GM12875 (cell line): Measurements from ENCODE around the gene GPR18.

ENCODE experiments used
- H3K4me3 ChIP-seq: one replicate; pipeline ENCODE4 v1.5.1; 2011; ENCODE audit warnings: low read depth, low read length, control low read depth
- CTCF ChIP-seq: IDR thresholded peaks from 2 replicates; pipeline ENCODE4 v1.5.1; 2011; ENCODE audit warnings: low read depth, mild to moderate bottlenecking, control low read depth, inconsistent platforms, low read length, moderate library complexity, borderline replicate concordance; ENCODE audit not compliant: insufficient read depth

GPR18 gene

GRCh38 chr13:99290894-99291293 is 32.7 kb upstream of the GPR18 start:
- no peak overlapping the region for H3K4me3 ChIP-seq
- TF ChIP-seq CTCF = no peak

- TF ChIP-seq CTCF = no peak
- H3K4me3 ChIP-seq = no peak overlapping the region
These were observed 31.6 kb upstream of the GPR18 start for GRCh38 chr13:99289674-99290337.

GRCh38 chr13:99289271-99289670 is 31.1 kb upstream of the GPR18 start:
- no peak for TF ChIP-seq CTCF
- no peak overlapping the region for H3K4me3 ChIP-seq

- H3K4me3 ChIP-seq = no peak overlapping the region
- TF ChIP-seq CTCF = no peak
These were observed 29.9 kb upstream of the GPR18 start for GRCh38 chr13:99288089-99288488.

GRCh38 chr13:99287551-99287950 is 29.4 kb upstream of the GPR18 start:
- no peak overlapping the region for H3K4me3 ChIP-seq
- TF ChIP-seq CTCF = no peak

GRCh38 chr13:99285432-99286182 is 27.4 kb upstream of the GPR18 start:
- no peak for TF ChIP-seq CTCF
- no peak overlapping the region for H3K4me3 ChIP-seq
